Stimulated activated CD4-positive, alpha-beta T cell treated with anti-CD3 and anti-CD28 coated beads, Interleukin-15, amount 100 ng/mL, for 48 hours (primary cell): ENCODE measurements around the gene LAMB3.

Source experiments
- DNase-seq, 2 donors: peaks; one replicate each; pipeline ENCODE4 v3.0.0-alpha.2; 2020; ENCODE audit warnings: low read depth in 2 of 2

The LAMB3 gene

GRCh38 chr1:209618291-209618690, 33.9 kb downstream of the LAMB3 start:
- DNase-seq, result no peak

- DNase-seq, result no peak
These were observed 34.5 kb downstream of the LAMB3 start for GRCh38 chr1:209617755-209618154.

DNA sequence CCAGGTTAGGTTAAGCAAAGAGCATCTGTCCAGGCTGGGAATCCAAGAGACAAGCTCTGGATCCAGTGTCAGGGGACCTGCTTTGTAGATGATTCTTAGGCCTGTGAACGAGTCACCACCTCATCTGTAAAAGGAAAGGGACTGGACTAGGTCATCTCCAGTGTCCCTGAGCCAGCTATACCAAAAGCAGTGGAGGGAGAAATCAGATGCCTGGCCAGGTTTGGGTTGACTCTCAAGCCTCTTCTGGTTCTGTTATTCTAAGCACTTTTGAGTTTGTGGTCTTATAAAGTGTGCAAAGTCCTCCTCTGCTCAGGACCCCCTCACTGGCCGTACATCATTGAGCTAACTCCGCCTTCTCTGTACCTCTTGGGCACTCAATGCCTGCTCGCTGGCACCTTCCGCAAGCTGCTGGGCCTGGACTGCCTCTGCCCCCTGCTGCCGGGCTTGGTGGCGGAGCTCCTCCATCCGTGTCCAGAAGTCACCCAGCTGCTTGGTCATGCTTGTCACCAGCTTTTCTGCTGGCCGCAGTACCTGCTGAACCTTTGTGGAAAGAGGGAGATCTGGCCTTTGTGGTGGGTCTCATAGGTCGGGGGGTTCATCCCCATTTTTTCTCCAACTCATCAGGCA, 35.1 kb downstream of the LAMB3 start:
- no peak for DNase-seq

DNA sequence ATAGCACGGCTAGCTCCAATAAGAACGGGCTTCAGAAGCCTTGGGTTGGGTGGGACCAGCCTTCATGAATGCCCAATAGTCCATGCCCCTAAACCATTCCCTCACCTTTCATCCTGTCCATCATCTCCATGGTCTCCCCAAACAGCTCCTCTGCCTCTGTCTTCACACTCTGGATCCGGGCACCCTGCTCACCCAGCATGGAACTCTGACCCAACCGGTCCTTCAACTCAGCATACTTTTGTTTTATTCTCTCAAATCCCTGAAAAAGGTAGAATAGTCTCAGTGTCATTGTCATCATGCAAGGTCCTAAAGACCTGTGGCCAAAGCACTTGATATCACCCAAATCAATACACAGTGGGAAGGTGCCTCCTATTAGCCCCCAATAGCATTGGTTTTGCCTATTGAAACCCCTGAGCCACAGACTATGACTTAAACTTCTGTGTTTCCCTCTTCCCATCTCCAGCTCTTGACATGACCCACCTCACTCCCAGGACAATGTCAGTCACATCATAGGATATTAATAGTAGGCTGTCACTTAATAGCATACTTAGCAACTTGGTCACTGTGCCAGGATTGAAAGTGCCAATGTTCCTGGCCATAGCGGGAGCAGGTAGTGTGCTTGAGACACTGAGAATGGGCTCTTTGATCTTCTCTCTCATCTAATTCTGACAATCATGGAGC, 35.7 kb downstream of the LAMB3 start:
- no peak for DNase-seq

DNA sequence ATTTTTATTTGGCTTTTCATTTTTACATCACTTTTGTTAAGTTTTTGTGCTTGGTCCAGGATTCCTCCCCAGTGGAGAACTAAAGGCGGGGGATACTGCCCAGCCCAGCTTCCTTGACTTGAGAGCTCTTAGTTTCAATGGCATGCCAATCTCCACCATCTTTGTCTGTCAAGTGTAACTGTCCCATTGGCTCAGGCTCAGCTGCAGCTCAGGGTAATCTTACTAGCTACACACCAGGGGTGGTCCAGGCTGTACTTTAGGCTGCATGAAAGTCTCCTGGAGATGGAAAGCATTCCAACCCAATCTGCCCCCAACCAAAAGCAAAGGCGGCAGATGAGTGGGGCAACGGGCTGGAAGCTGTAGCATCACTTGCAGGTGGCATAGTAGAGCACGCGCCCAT, 37.3 kb downstream of the LAMB3 start:
- DNase-seq, result no peak

- DNase-seq, result no peak
These were observed 38.1 kb downstream of the LAMB3 start for GRCh38 chr1:209614151-209614420.

DNA sequence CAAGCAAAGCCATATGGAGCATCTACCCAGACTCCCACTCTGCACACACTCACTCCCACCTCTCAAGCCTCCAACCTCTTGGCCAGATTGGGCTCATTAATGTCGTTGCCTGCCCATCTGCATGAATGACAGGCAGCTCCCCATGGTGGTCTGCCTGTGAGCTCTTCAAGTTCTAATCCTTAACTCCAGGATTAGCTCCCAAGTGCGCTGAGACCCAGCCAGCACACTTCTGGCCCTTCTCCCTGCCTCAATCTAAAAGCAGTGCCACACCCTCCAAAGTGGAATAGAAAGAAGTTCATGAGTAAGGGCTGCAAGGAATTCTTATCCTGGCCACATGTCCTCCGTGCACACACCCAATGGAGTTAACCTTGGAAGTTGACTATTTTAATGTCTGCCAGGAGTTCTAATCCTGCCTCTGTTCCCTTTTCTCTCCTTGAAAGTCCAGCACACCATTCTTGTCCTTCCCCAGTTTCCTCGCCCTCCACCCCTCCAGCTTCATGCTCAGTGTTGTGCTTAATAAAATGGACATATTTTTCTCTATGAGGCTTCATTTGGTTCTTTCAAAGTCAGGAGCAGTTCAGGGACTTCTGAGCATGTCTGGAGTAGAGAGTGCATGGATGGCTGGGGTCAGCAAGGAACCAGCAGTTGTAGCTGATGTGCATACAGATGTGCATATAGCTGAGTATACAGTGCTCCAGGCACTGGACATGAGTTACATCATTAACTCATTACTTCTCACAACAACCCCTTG, 38.6 kb downstream of the LAMB3 start:
- no peak for DNase-seq

DNA sequence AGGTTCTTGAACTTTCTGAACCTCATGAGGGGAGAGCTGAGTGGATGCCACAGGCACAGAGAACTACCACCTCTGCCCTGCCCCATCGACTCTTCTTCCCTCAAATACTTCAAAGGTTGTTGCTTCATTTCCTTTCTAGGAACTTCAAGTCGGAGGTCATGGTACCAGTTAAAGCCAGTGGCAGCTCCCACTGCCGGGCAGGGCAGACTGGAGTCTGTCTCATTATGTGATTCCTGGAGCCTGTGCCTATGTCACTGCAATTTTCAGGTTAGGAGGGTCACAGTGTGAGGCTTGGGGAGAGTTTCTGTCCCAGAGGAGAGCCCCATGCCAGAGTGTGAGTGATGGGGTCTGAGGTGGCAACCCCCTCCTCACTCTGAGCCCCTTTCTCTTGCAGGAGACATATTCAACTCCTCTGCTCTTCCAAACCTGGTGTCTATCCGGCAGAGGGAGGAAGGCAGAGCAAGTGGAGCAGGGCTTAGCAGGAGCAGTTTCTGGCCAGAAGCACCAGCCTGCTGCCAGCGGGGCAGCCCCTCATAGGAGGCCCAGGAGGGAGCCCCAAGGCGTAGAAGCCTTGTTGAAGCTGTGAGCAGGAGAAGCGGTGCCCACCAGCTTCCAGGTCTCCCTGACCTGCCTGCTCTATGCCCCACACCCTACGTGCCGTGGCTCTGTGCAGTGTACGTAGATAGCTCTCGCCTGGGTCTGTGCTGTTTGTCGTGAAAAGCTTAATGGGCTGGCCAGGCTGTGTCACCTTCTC, 39.4 kb downstream of the LAMB3 start:
- no peak for DNase-seq

DNA sequence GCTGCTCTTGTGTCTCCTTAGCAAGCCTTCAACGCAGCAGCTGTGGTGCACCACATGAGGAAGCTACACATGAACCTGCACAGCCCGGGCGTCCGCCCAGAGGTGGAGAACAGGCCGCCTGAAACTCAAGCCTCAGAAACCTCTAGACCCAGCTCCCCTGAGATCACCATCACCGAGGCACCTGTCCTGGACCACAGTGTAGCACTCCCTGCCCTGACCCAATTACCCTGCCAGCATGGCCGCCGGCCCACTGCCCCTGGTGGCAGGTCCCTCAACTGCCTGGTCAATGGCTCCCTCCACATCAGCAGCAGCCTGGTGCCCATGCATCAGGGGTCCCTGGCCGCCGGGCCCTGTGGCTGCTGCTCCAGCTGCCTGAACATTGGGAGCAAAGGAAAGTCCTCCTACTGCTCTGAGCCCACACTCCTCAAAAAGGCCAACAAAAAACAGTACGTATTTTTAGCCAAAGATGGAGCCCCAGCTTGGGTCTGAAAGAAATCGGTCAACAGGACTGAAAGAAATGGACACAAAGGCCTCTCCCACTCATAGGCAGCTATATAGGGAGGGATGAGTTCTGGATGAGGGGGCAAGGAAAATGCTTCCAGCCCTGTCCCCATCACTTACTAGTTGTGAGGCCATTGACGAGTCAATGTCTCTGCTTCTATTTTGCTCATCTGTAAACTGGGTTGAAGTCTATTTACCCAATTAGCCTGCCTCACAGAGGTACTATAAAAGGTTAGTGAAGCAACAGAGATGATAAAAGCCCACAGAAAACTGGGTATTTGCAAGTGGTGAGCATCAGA, 40.3 kb downstream of the LAMB3 start:
- no peak for DNase-seq

DNA sequence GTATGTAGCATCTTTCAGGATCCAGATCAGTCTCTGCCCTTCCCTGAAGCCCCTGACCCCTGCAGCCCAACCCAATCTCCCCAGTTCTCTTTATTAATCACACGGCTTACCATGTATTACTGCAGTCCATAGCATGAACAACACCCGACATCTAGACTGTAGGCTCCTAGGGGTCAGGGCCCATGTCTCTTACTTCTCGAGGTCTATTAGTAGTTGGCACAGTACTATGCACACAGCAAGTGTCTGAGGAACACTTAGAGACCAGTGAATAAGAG, 41.7 kb downstream of the LAMB3 start:
- DNase-seq, result no peak

- DNase-seq, result no peak
These were observed 42.2 kb downstream of the LAMB3 start for GRCh38 chr1:209609791-209610630.

DNA sequence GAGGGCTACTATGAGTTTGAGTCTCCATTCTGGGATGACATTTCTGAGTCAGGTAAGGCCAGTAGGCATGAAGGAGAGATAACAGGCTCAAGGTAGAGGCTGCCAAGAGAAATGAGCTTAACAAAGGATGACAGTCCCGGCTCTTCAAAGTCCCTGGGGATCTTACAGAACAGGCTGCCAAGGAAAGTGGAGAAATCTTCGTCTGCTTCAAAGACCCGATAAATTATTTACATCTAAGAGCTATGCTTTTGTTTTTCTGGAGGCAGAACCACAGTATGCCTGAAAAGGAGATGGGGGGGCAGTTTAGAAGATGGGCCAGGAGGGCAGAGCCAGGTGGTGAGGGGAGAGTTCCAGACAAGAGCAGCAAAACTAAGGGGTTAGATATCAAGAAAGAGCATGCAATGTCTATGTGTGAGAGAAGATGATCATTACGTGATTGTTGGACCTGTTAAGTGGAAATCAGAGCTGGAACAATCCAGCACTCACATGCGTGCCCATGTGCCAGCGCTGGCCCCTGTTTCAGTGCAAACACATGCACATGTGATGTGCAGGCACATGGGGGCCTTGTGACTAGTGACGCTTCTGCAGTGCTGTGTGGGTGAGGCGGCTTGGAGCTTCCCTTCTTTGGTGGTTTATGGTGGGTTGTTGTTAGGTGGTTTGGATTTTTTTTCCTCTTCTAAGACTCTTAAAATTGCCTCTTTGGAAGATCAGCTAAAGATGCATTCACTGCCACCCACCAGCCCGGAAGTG, 43.0 kb downstream of the LAMB3 start:
- no peak for DNase-seq

GRCh38 chr1:209607795-209608178, 44.4 kb downstream of the LAMB3 start:
- no peak for DNase-seq

DNA sequence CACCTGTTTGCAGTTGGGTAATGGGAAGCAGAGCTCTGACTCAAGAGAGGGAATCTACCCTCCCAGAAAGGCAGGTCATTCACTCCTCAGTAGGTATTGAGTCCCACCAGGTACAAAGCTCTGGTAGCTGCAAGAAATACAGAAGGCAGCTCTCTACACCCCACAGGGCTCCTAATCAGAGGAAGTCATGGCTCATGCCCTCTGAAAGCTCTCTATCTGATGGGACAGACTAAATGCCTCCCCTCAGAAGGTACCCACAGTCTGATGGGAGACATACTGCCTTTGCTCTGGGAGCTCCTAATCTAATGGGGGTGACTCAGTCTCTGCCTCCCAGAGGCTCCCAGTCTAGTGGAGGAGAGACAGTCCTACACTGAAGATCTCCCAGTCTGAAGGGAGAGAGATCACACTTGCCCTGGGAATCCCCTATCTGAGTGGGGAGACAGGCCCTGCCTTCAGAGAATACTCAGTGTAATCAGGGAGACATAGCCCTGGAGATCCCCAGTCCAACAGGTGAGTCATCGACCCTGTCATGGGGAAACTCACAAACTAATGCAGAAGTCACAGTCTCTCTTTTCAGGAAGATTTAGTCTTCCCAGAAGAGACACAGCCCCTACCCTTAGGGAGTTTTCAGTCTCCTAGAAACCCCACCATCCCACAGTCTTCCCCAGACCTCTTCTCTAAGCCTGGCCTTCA, 45.0 kb downstream of the LAMB3 start:
- DNase-seq, result peak; percentile 12 to 27

- no peak for DNase-seq
These were observed 48.3 kb downstream of the LAMB3 start for GRCh38 chr1:209603877-209604276.

DNA sequence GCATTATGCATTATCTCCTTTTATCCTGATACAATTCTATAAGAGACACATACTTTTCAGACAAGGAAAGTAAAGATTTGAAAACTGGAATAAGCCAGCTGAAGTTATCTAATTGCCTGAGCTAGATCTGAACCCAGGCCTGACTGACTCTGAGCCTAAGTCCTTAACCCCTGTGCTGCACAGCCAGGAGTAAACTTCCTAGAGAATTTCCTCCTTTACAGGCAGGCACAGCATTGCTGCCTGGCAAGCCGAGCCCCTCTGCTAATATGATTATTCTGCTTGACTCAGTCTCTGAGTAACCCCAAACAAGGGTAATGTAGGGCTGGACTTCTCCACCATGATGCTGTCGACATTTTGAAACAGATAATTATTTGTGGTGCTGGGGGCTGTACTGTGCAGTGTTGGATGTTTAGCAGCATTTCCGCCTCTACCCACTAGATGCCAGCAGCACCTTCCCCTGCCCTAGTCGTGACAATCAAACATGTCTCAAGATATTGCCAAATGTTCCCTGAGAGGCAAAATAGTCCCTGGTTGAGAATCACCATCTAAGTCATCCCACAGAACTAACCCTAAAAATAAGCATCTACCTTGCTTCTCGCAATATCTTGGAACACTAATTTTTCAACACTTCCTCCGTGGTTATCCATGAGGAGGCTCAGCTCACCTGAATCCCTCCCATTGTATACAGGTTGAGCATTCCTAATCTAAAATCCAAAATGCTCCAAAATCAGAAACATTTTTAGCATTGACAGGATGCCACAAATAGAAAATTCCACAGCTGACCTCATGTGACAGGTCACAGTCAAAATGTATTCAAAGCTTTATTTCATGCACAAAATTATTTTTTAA, 50.2 kb downstream of the LAMB3 start:
- DNase-seq, result peak in 1 of 2 donors; percentile 20

DNA sequence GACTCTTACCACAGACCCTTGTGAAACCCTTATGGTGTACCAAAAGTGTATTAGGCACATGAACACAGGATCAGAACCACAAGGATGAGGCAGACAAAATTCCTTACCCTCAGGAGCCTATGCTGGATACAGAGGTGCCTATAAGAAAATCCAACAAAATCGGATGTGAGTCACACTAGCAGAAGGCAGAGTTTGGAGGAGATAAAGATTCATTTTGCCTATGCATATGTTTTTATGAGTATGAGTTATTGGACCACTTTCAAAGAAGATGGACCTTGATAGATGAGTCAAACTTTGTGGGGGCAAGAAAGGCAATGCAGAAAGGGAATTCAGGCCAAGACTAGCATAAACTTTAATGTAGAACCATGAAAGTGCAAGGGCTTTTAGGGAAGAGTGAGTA, 51.7 kb downstream of the LAMB3 start:
- DNase-seq, result no peak

DNA sequence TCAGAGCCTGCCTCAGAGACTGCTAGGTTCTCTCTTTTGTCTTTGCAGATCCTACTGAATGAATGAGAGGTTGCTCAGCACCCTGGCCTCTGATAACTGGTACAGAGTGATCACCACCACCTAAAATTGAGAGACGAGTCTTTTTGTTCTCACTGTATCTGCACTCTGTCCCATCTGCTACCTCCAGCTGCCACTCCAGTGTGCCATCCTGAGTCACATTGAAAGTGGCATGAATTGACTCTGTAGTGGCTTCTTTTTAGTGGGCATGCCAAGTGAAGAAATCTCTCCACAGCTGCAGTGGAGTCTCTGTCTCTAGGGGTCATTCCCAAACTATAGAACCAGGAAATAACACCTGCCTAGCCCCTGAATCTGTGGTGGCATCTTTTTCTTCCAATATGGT, 54.0 kb downstream of the LAMB3 start:
- DNase-seq, result no peak

- no peak for DNase-seq
These were observed 54.7 kb downstream of the LAMB3 start for GRCh38 chr1:209597499-209597898.
